HL-60 (cell line): ENCODE measurements around the gene SLIT1.

Source experiments
- CTCF ChIP-seq: IDR thresholded peaks from one replicate; pipeline ENCODE4 v1.5.1; 2011; ENCODE audit warnings: low read length, control low read depth, inconsistent platforms; ENCODE audit not compliant: insufficient read depth
- POLR2AphosphoS5 ChIP-seq: IDR thresholded peaks from 2 replicates; pipeline ENCODE4 v1.6.1; 2012; ENCODE audit warnings: low read depth
- REST ChIP-seq: IDR thresholded peaks from 2 replicates; pipeline ENCODE4 v1.6.1; 2012; ENCODE audit warnings: low read depth; ENCODE audit not compliant: insufficient replicate concordance
- SPI1 ChIP-seq: IDR thresholded peaks from 2 replicates; pipeline ENCODE4 v1.6.1; 2012; ENCODE audit warnings: low read depth, mild to moderate bottlenecking, borderline replicate concordance

GRCh38 chr10:97001183-97001991 is 184.4 kb downstream of the SLIT1 start:
- TF ChIP-seq CTCF (no peak), SPI1 (no peak), REST (no peak), POLR2AphosphoS5 (no peak)
